ENCODE data around the gene ALX4.

DNA sequence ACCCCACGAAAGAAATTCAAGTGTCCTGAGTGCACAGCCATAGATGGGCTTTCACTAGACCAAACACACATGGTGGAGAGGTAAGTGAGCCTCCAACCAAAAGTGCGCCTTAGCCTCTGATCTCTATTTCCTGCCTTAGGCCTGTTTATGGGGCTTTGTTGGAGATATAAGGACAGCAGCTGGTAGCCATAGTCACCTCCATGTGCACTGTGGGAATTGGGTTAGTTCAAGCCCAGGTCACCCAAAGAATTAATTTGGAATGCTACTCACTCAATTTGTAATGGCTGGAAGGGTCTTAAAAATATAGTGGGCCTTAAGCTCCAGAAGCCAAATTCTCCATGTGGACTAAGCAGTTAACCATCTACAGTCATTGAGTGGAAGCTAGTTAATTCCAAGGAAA lies 73.6 kb downstream of the ALX4 start:
- TF ChIP-seq, protein P1, sequence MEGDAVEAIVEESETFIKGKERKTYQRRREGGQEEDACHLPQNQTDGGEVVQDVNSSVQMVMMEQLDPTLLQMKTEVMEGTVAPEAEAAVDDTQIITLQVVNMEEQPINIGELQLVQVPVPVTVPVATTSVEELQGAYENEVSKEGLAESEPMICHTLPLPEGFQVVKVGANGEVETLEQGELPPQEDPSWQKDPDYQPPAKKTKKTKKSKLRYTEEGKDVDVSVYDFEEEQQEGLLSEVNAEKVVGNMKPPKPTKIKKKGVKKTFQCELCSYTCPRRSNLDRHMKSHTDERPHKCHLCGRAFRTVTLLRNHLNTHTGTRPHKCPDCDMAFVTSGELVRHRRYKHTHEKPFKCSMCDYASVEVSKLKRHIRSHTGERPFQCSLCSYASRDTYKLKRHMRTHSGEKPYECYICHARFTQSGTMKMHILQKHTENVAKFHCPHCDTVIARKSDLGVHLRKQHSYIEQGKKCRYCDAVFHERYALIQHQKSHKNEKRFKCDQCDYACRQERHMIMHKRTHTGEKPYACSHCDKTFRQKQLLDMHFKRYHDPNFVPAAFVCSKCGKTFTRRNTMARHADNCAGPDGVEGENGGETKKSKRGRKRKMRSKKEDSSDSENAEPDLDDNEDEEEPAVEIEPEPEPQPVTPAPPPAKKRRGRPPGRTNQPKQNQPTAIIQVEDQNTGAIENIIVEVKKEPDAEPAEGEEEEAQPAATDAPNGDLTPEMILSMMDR (IDR thresholded peaks at IDR 0.05), result no peak
- TF ChIP-seq POLR2A (IDR thresholded peaks at IDR 0.05), result no peak
